LNCaP clone FGC (cell line): ENCODE measurements around the gene RALB.

Experiments
- DNase-seq: peaks from one replicate; pipeline ENCODE4 v3.0.0-alpha.2; 2011; ENCODE audit warnings: low read depth
- H3K4me3 ChIP-seq: 2 replicates; pipeline ENCODE4 v1.5.1; 2011; ENCODE audit warnings: mild to moderate bottlenecking, low read depth, low read length, control low read depth
- CTCF ChIP-seq: IDR thresholded peaks from 2 replicates; pipeline ENCODE4 v1.5.1; 2012; ENCODE audit warnings: mild to moderate bottlenecking; ENCODE audit not compliant: control insufficient read depth, insufficient read depth; ENCODE audit errors: extremely low read depth

Gene RALB

GRCh38 chr2:120262761-120263428 lies 10.2 kb downstream of the RALB start:
- DNase-seq = no peak
- H3K4me3 ChIP-seq = no peak overlapping the region
- TF ChIP-seq CTCF = no peak

GRCh38 chr2:120265006-120265405 lies 12.4 kb downstream of the RALB start:
- DNase-seq = no peak
- TF ChIP-seq CTCF = no peak
- H3K4me3 ChIP-seq = no peak overlapping the region

- no peak overlapping the region for H3K4me3 ChIP-seq
- TF ChIP-seq CTCF = no peak
- no peak for DNase-seq
Observed at GRCh38 chr2:120267348-120267747, 14.7 kb downstream of the RALB start.

GRCh38 chr2:120269076-120269744 lies 16.6 kb downstream of the RALB start:
- DNase-seq = no peak
- TF ChIP-seq CTCF = no peak
- no peak overlapping the region for H3K4me3 ChIP-seq

GRCh38 chr2:120269816-120270215 lies 17.2 kb downstream of the RALB start:
- H3K4me3 ChIP-seq = no peak overlapping the region
- no peak for TF ChIP-seq CTCF
- no peak for DNase-seq

GRCh38 chr2:120271711-120272379 lies 19.2 kb downstream of the RALB start:
- no peak for TF ChIP-seq CTCF

More at GRCh38 chr2:120271711-120272379, 19.2 kb downstream of the RALB start:
- DNase-seq = no peak
- H3K4me3 ChIP-seq = no peak overlapping the region
